ENCODE results near the gene A3GALT2. TPM values are rescaled to one million over a fixed set of nuclear protein-coding genes. Genes with fewer than 3 reads are reported as not detected.

The A3GALT2 gene
- total RNA-seq, 1 experiment from 2014 or later: not detected

- Histone ChIP-seq H3K36me3 (ENCODE audit: control insufficient read depth, insufficient read depth, low read length) (no peaks in the 10 kb centered on the region), H3K9me3 (ENCODE audit: control insufficient read depth, insufficient read depth, low read depth, low read length) (no peaks in the 10 kb centered on the region), H3K4me3 (ENCODE audit: low read depth in 2 of 2, low read length in 2 of 2) (no peak overlapping the region), H3K27ac (ENCODE audit: low read length) (no peak overlapping the region), H3K27me3 (ENCODE audit: control insufficient read depth, insufficient read depth, low read length) (no peaks in the 10 kb centered on the region), H3K4me1 (ENCODE audit: control insufficient read depth, insufficient read depth, low read length) (no peaks in the 10 kb centered on the region; the same call in 1 of the 2 replicates)
- intact Hi-C loops (cut with micrococcal nuclease; ENCODE audit: unreplicated experiment): no loop called here
- ChIA-PET CTCF (no interaction called here), POLR2A (no interaction called here)
- DNase-seq (ENCODE audit: low read depth, low spot score) (no peak), ATAC-seq (no peak)
- no TSS peak for BruUV-seq (replicated peaks)
- no peak for TF ChIP-seq SIN3A (IDR thresholded peaks at IDR 0.05; ENCODE audit: borderline replicate concordance, insufficient read depth, low read depth, low read length)
- TF ChIP-seq TCF7L2 (IDR thresholded peaks at IDR 0.05; ENCODE audit: low read depth, low read length): no peak
- no peak for TF ChIP-seq CTCF (IDR thresholded peaks at IDR 0.05)
- TF ChIP-seq POLR2AphosphoS5 (IDR thresholded peaks at IDR 0.05; ENCODE audit: low read depth, low read length): no peak
- TF ChIP-seq, protein P1, sequence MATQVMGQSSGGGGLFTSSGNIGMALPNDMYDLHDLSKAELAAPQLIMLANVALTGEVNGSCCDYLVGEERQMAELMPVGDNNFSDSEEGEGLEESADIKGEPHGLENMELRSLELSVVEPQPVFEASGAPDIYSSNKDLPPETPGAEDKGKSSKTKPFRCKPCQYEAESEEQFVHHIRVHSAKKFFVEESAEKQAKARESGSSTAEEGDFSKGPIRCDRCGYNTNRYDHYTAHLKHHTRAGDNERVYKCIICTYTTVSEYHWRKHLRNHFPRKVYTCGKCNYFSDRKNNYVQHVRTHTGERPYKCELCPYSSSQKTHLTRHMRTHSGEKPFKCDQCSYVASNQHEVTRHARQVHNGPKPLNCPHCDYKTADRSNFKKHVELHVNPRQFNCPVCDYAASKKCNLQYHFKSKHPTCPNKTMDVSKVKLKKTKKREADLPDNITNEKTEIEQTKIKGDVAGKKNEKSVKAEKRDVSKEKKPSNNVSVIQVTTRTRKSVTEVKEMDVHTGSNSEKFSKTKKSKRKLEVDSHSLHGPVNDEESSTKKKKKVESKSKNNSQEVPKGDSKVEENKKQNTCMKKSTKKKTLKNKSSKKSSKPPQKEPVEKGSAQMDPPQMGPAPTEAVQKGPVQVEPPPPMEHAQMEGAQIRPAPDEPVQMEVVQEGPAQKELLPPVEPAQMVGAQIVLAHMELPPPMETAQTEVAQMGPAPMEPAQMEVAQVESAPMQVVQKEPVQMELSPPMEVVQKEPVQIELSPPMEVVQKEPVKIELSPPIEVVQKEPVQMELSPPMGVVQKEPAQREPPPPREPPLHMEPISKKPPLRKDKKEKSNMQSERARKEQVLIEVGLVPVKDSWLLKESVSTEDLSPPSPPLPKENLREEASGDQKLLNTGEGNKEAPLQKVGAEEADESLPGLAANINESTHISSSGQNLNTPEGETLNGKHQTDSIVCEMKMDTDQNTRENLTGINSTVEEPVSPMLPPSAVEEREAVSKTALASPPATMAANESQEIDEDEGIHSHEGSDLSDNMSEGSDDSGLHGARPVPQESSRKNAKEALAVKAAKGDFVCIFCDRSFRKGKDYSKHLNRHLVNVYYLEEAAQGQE (IDR thresholded peaks at IDR 0.05; ENCODE audit: insufficient read depth in 1 of 2, low read depth in 2 of 2, low read length in 1 of 2): no peak
- in situ Hi-C loops (cut with HindIII; ENCODE audit: low pct_unique_long_range_greater_than_20kb, low sequenced_read_pairs): no loop called here
Measured at GRCh38 chr1:33358114-33358794, 37.4 kb upstream of the A3GALT2 start.

DNA sequence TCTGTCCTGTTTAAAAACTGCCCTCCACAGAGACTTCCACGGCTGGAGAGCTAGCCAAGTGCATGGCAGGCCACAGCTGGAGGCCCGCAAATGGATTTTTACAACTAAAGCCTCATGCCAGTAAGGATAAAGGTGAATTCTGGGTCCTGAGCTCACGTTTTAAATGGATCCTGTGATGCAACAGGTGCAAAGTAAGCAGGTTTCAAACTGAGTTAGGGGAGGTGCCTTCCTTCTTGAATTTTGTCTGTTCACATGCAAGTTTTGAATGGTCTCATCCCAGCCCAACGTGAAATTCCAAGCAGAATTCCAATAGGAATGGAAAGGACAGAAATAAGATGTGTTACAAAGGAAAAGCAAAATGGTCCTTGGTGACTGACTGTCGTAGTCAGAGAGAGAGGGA, 36.2 kb upstream of the A3GALT2 start:
- DNase-seq (ENCODE audit: low read depth, low spot score): no peak
- Histone ChIP-seq H3K27ac (ENCODE audit: low read length) (no peak overlapping the region), H3K9me3 (ENCODE audit: control insufficient read depth, insufficient read depth, low read depth, low read length) (no peaks in the 10 kb centered on the region), H3K4me3 (ENCODE audit: low read depth in 2 of 2, low read length in 2 of 2) (no peak overlapping the region), H3K27me3 (ENCODE audit: control insufficient read depth, insufficient read depth, low read length) (no peaks in the 10 kb centered on the region), H3K36me3 (ENCODE audit: control insufficient read depth, insufficient read depth, low read length) (no peaks in the 10 kb centered on the region), H3K4me1 (ENCODE audit: control insufficient read depth, insufficient read depth, low read length) (no peaks in the 10 kb centered on the region; the same call in 1 of the 2 replicates)
- in situ Hi-C loops (cut with HindIII; ENCODE audit: low pct_unique_long_range_greater_than_20kb, low sequenced_read_pairs): no loop called here
- ATAC-seq: no peak
- POLR2A ChIA-PET: no interaction called here
- CTCF ChIA-PET: interaction anchor here (1.1 kb wide), 1 partner anchor 9 kb away, joined by 4 read pairs; no protein-coding TSS in a partner anchor
- BruUV-seq (replicated peaks): no TSS peak
- intact Hi-C loops (cut with micrococcal nuclease; ENCODE audit: unreplicated experiment): no loop called here
- TF ChIP-seq POLR2AphosphoS5 (IDR thresholded peaks at IDR 0.05; ENCODE audit: low read depth, low read length): no peak
- no peak for TF ChIP-seq SIN3A (IDR thresholded peaks at IDR 0.05; ENCODE audit: borderline replicate concordance, insufficient read depth, low read depth, low read length)
- TF ChIP-seq, protein P1 (IDR thresholded peaks at IDR 0.05; ENCODE audit: insufficient read depth in 1 of 2, low read depth in 2 of 2, low read length in 1 of 2): no peak
- TF ChIP-seq TCF7L2 (IDR thresholded peaks at IDR 0.05; ENCODE audit: low read depth, low read length): no peak
- TF ChIP-seq CTCF (IDR thresholded peaks at IDR 0.05): no peak
